Activated CD8-positive, alpha-beta memory T cell treated with anti-CD3 and anti-CD28 coated beads for 48 hours (primary cell): ENCODE data around the gene ABR.
"Not testable (repeated sequence)": the region's sequence is repeated elsewhere in the genome, so short reads cannot be mapped to it uniquely, and the experiment has no call there.

Experiments used
- DNase-seq, 3 experiments: peaks; one replicate each; pipeline ENCODE4 v3.0.0-alpha.2; 2020; ENCODE audit warnings: low read depth in 2 of 3, low spot score in 2 of 3

Gene ABR

DNA sequence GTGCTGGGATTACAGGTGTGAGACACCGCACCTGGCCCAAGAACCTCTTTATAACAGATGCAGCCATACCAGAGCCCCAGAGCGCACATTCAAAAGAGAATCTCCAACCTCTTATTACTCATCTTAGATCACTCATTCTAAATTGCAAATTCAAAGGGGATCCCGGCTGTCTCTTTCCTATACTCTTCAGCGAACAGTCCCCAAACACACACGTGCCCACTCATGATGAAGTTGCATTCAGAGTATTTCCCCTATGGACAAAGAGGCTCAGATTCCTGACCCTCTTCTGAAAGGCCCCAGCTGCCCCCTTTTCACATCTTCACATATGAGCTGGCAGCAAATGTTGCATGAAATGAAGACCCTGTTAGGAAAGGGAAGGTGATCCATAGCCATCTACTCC lies 22.5 kb upstream of the ABR start:
- DNase-seq = no peak

DNA sequence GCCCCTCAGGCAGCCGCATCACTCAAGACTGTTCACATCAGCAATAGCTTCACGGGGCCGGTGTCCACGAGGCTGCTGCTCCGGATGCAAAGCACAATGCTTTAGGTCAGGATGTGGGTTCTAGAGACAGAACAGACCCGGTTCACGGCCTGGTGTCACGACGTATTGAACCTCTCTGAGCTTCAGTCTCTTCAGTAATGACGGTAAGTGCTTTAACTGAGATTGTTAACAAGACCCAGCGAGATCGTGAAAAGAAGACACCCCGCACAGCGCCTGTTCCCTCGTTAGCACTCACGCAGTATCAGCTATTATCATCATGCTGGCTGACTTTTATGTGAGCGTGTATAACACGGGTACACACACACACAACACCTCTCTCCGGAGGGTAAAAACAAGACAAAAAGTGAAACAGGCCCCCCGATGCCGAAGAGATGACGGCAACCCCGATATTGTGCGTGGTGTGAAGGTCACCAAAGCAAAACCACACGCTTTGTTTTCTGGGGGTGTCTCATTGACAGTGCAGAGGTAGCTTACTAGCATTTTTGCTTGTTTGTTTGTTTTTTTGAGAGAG lies 21.4 kb upstream of the ABR start:
- DNase-seq = peak in 1 of 3 experiments; percentile 39

DNA sequence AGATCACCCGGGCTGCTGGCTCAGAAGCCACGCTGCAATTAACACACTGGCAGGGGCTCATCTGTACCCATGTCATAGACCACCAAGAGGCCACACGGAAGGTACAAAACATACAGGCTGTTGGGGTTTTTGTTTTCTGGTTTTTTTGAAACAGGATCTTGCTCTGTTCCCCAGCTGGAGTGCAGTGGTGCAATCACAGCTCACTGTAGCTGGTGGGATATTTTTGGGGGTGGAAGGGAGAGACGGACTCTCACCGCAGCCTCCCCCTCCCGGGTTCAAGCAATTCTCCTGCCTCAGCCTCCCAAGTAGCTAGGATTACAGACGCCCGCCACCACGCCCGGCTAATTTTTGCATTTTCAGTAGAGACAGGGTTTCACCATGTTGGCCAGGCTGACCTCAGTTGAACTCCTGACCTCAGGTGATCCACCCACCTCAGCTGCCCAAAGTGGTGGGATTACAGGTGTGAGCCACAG lies 19.5 kb upstream of the ABR start:
- not testable (repeated sequence) for DNase-seq

GRCh38 chr17:1197781-1198490 lies 18.2 kb upstream of the ABR start:
- peak; percentile 44 to 51 (median 51) for DNase-seq

- no peak for DNase-seq
Observed at GRCh38 chr17:1197379-1197778, 17.6 kb upstream of the ABR start.

DNA sequence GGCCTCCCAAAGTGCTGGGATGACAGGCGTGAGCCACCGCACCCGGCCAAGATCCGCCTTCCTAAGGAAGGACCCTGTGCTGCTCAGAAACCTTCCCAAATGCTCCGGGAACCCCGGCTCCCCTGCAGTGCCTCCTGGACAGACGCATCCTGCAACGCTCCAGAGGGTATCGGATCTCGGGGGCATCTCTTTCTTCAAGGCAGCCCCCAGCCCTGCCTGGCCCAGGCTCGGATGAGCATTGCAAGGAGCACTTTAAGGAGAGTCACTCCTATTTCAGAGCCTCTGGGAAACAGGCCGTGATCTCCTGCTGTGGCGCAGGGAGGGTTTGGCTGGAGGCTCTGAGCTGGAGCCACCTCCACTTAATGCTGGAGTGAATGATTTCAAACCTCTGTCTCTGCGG lies 17.2 kb upstream of the ABR start:
- no peak for DNase-seq

- DNase-seq = no peak
Observed at GRCh38 chr17:1192911-1193699, 13.3 kb upstream of the ABR start.

DNA sequence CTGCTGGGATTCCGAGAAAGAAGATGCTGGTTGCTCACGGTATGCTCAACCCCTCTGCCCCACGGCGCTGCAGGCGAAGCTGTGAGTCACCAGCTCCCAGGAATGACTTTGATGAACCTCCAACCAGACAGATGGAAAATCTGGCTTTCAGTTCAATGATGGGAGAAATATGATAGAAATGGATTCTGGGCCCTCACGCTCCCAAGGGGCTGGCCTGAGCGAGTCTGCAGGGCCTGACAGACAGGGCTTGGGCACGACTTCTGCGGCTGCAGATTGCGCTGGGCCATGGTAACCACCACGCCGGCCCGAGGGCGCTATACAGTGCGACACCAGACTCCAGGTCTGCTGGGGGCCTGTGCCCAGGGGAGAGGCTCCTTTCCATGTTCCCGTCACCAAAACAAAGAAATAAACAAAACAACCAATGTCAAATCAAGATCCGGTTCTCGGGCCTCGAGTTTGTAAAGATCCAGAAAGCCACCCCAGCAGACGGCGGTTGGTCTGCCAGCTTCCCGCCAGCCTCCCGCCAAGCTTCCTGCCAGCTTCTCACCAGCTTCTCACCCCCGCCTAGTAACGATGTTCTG lies 11.1 kb upstream of the ABR start:
- no peak for DNase-seq

DNA sequence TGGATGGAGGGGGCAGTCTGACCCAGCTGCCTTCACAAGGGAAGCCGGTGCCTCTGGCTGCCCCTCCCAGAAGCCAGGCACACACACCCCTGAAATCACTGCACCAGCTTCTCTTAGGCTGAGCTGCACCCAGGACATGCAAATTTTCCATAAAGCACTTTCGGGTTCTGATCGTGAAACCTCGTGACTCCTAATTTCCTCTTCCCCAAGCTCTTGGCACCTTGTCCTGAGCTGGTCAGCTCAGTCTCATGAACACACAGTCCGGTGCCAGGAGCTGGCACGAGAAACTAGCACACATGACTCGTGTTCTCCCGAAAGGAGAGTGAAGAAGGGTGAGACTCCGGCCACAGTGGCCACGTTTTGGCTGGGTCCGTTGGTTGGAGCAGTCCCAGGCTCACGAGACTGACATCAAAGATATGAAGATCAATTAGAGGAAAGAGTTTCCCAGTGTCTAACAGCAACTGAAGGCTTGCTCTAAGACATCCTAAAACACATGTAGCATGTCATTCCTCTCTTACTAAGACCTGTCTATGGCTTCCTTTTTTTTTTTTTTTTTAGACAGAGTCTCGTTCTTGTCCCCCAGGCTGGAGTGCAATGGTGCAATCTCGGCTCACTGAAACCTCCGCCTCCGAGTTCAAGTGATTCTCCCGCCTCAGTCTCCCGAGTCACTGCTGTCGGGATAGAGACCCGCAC lies 9.2 kb upstream of the ABR start:
- DNase-seq = no peak

GRCh38 chr17:1186923-1187771 lies 7.4 kb upstream of the ABR start:
- DNase-seq = peak; percentile 42 to 62 (median 54)

DNA sequence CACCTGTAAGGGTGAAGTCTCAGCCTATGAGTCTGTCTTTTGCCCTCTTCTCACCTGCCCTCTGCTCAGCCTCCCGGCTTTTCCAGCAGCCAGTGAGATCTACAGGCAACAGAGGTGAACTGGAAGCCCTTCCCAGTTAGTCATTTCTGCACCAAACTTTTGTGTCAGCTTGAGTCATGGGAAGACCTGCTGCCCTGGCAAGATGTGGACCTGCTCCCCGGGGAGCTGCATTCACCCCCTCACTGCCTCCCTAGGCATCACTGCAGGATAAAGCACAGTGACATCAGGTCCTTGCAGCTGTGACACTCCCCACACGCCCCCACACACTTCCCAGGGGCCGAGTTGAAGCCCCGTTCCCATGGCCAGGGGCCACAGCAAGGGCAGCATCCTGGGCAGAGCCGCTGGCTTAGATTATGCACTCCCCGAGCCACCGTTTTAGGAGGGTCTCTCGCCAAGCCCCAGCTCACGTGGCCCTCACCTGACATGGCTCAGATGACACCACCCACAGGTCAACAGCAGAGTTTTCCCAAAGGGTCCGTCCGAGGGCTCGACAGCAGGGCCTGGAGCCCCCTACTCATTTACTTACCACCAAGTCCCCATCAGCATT lies 6.5 kb upstream of the ABR start:
- DNase-seq = no peak

- DNase-seq = no peak
Observed at GRCh38 chr17:1183171-1183873, 3.5 kb upstream of the ABR start.

DNA sequence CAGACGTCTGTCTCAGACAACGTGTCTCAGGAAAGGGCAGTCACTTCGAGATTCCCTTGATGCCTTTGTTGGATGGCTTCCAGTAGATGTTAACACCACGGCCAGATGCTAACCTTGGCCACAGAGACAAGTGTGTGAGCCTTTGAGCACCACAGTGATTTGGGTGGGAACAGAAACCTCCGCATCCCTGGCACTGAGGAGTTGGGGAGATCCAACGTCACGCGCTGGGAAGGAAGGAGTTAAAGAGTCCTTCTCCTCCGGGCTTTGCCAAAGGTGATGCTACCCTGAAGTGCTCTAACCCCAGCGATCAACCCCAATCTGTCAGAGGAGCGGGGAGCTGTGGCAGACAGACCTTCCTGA lies 3.0 kb upstream of the ABR start:
- DNase-seq = no peak

DNA sequence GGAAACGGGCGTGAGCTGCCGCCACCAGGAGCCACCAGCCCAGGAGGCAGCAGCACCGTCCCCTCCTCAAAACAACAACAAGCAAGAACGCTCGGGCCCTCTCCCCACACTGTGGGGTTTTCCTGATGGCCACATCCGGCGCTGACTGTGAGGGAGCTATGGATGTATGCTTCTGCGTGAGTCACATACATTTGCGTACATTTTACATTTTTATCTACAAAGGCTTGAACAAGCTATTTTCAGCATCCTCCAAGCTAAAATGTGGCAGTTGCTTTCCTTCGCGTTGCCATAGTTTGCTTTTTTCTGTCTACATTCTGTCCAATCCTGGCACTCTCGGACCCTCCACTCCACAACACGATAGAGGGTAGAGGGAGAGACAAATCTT lies 2.0 kb upstream of the ABR start:
- no peak for DNase-seq

- DNase-seq = no peak
Observed at GRCh38 chr17:1180958-1181752, 1.4 kb upstream of the ABR start.

GRCh38 chr17:1179112-1179817 lies 516 bp downstream of the ABR start:
- no peak for DNase-seq

GRCh38 chr17:1177016-1177700 lies 2.6 kb downstream of the ABR start:
- no peak for DNase-seq
